Fibroblast of lung (primary cell): ENCODE results near the gene PRKAR1B. TPM values are rescaled to one million over a fixed set of nuclear protein-coding genes. Genes with fewer than 3 reads are reported as not detected.
A peak's percentile ranks its signal among the peaks of the same experiment; 100 is the strongest.

Experiments
- DNase-seq, 2 donors: peaks; one replicate each; pipeline versions ENCODE4 v3.0.0 to v3.0.0-alpha.2; 2010; ENCODE audit warnings: low read depth in 2 of 2
- H2AFZ ChIP-seq: 2 replicates; pipeline ENCODE4 v1.5.1; 2012; ENCODE audit warnings: low read length, control low read depth, inconsistent platforms
- H3K27ac ChIP-seq: 2 replicates; pipeline ENCODE4 v1.5.1; 2011; ENCODE audit warnings: low read length, control low read depth; ENCODE audit not compliant: insufficient read depth
- H3K27me3 ChIP-seq: 2 replicates; pipeline ENCODE4 v1.5.1; 2011; ENCODE audit warnings: mild to moderate bottlenecking, low read length; ENCODE audit not compliant: control insufficient read depth, insufficient read depth
- H3K36me3 ChIP-seq: 2 replicates; pipeline ENCODE4 v1.5.1; 2011; ENCODE audit warnings: low read length; ENCODE audit not compliant: control insufficient read depth, insufficient read depth
- H3K4me1 ChIP-seq: 2 replicates; pipeline ENCODE4 v1.5.1; 2011; ENCODE audit warnings: low read length; ENCODE audit not compliant: control insufficient read depth, insufficient read depth; ENCODE audit errors: extremely low read depth
- H3K4me2 ChIP-seq: 2 replicates; pipeline ENCODE4 v1.5.1; 2011; ENCODE audit warnings: low read length, control low read depth; ENCODE audit not compliant: insufficient read depth; ENCODE audit errors: extremely low read depth
- H3K4me3 ChIP-seq, 4 experiments: fragments of 200-600 bp in 1 of 4; sonication (generic) in 1 of 4; replicated peaks in 1 of 4; 2 replicates each; pipeline ENCODE4 v1.5.1; 2011 to 2016; ENCODE audit warnings: low read length in 4 of 4, low read depth in 3 of 4, mild to moderate bottlenecking in 3 of 4, control low read depth in 2 of 4, inconsistent platforms in 1 of 4, mixed read lengths in 1 of 4; ENCODE audit not compliant: insufficient read depth in 1 of 4; ENCODE audit errors: control extremely low read depth in 1 of 4
- H3K79me2 ChIP-seq: 2 replicates; pipeline ENCODE4 v1.5.1; 2012; ENCODE audit warnings: mild to moderate bottlenecking, low read length, inconsistent platforms; ENCODE audit not compliant: control insufficient read depth, insufficient read depth
- H3K9ac ChIP-seq: 2 replicates; pipeline ENCODE4 v1.5.1; 2011; ENCODE audit warnings: mild to moderate bottlenecking, low read length, control low read depth; ENCODE audit not compliant: insufficient read depth
- H3K9me3 ChIP-seq: 2 replicates; pipeline ENCODE4 v1.5.1; 2012; ENCODE audit warnings: low read depth, low read length; ENCODE audit not compliant: control insufficient read depth, insufficient read depth
- H4K20me1 ChIP-seq: 2 replicates; pipeline ENCODE4 v1.5.1; 2011; ENCODE audit warnings: low read length; ENCODE audit not compliant: control insufficient read depth, insufficient read depth; ENCODE audit errors: extremely low read depth
- EZH2 ChIP-seq: IDR thresholded peaks from 2 replicates; pipeline ENCODE4 v1.5.1; 2012; ENCODE audit warnings: low read length, control low read depth, mild to moderate bottlenecking; ENCODE audit errors: missing control alignments
- polyA plus RNA-seq, 2 donors: library from polyadenylated mRNA; depleted of rRNA in 1 of 2; stranded (reverse) in 1 of 2; unstranded in 1 of 2; fragments of >200 nt; gene quantifications; 2 replicates each; pipeline ENCODE4 v1.2.1, GENCODE V29; 2011 to 2012; ENCODE audit warnings: missing spikeins in 1 of 2
- total RNA-seq: library from RNA; depleted of rRNA; stranded (reverse); fragments of >200 nt; gene quantifications from 2 replicates; pipeline ENCODE4 v1.2.1, GENCODE V29; 2014
- TF ChIP-seq, protein P1 (sequence below), 2 donors: IDR thresholded peaks in 1 of 2; conservative IDR thresholded peaks in 1 of 2; 1 replicate in 1 of 2; 2 replicates in 1 of 2; pipeline ENCODE4 v1.5.1; 2011 to 2012; ENCODE audit warnings: low read length in 2 of 2, control low read depth in 1 of 2, inconsistent platforms in 1 of 2, low read depth in 1 of 2, mild to moderate bottlenecking in 1 of 2

Gene PRKAR1B
- total and polyA plus RNA-seq, 2 donors (not counting 1 experiment from before 2014, with no cell fraction given): 12.7 to 14.5 TPM

DNA sequence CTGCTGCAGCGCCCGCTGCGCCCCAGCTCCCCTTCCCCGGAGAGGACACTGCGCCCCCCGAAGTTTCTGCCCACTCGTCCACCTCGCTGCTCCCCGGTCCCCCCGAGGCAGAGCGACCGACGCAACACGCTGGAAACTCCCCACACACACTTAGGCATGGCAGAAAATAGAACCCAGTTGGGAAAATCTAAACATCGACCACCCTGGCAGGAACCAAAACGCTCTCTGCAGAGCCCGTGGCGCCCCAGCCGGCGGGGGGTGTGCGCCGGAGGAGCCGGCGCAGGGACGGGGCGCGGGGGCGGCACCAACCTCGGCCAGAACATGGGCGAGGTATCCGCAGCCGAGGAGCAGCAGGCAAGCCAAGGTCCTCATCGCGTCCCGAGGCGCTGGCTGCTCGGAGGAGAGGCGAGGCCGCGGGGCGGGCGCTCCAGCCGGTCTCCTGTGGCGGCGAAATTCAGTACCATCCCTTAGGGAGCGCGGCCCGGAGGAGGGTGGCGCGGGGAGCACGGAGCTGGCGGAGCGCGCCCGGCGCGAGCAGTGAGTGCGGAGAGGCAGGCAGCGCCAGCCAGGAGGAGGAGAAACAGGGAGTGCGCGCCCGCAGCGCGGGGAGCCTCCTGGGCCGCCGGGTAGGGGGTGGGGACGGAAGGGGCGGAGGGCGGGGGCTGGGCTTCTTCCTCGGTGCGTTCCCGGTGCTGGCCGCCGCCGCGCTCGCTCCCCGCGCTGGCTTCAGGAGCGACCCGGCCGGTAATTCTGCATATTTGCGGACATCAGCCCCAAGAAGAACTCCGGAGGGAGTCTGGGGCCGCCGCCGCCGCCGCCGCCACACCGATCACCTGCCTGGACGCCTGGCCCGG lies 208.2 kb downstream of the PRKAR1B start:
- peak overlapping the region; percentile 75 for H3K4me2 ChIP-seq
- H3K9ac ChIP-seq: peak overlapping the region; percentile 64
- peaks cover 7% of the 10 kb centered on the region for H3K79me2 ChIP-seq

DNA sequence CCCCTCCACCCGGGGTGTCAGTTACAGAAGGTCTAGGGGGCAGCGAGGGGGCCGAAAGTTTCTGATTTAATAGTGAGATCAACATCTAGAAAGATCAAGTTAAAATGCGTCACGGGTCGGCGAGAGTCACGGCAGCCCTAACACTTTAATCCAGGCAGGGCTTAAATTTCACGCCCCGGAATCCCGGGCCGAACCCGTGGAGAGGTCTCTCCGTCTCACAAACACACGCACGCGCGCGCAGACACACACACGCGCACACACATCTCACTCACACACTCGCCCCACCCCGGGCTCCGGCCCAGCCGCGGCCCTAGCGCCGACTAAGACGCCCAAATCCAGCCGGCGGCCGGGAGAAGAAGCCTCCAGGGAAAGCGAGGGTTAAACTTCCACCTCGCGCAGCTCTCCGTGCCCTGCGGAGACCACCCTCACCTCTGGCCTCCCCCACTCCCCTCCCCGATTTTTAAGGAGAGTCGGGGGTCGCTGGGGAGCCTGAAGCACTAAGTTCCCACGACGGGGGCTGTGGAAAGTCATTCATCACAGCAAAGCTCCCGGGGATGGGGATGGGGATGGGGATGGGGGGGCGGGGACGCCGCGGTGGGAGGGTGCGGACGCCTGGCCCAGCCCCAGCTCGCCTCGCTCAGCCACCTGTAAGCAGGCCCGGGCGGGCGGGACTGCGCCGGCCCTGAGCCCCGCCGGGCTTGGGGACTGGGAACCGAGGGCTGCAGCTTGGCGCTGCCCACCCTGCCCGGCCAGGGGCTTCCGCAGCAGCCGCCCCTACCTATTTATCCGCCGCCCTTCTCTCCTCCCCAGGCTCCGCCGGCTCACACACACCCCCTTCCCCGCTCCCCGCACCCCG lies 209.1 kb downstream of the PRKAR1B start:
- Histone ChIP-seq H3K27me3 (peaks cover 24% of the 10 kb centered on the region), H3K9ac (peak overlapping the region; percentile 69), H3K4me1 (peaks cover 17% of the 10 kb centered on the region), H2AFZ (no peak overlapping the region), H3K4me3 (peak overlapping the region; percentile 52 to 68 (median 54)), H3K27ac (peak overlapping the region; percentile 64), H3K79me2 (peaks cover 8% of the 10 kb centered on the region), H3K4me2 (peak overlapping the region; percentile 75), H3K9me3 (no peaks in the 10 kb centered on the region), H4K20me1 (no peaks in the 10 kb centered on the region), H3K36me3 (peaks cover 1% of the 10 kb centered on the region)
- TF ChIP-seq, protein P1, sequence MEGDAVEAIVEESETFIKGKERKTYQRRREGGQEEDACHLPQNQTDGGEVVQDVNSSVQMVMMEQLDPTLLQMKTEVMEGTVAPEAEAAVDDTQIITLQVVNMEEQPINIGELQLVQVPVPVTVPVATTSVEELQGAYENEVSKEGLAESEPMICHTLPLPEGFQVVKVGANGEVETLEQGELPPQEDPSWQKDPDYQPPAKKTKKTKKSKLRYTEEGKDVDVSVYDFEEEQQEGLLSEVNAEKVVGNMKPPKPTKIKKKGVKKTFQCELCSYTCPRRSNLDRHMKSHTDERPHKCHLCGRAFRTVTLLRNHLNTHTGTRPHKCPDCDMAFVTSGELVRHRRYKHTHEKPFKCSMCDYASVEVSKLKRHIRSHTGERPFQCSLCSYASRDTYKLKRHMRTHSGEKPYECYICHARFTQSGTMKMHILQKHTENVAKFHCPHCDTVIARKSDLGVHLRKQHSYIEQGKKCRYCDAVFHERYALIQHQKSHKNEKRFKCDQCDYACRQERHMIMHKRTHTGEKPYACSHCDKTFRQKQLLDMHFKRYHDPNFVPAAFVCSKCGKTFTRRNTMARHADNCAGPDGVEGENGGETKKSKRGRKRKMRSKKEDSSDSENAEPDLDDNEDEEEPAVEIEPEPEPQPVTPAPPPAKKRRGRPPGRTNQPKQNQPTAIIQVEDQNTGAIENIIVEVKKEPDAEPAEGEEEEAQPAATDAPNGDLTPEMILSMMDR (conservative IDR thresholded peaks at IDR 0.05 in 1 of 2, IDR thresholded peaks at IDR 0.05 in 1 of 2; ENCODE audit: low read depth in 1 of 2, low read length in 2 of 2): no peak
- TF ChIP-seq EZH2: no peak
- DNase-seq: peak; percentile 70 to 76

More for the DNA sequence above, 208.2 kb downstream of the PRKAR1B start:
- no peak for TF ChIP-seq EZH2
- TF ChIP-seq, protein P1 (conservative IDR thresholded peaks at IDR 0.05 in 1 of 2, IDR thresholded peaks at IDR 0.05 in 1 of 2; ENCODE audit: low read depth in 1 of 2, low read length in 2 of 2): no peak
- Histone ChIP-seq H3K27ac (no peak overlapping the region), H3K36me3 (peaks cover 1% of the 10 kb centered on the region), H2AFZ (peak overlapping the region; percentile 12), H3K27me3 (peaks cover 31% of the 10 kb centered on the region), H3K4me3 (peak overlapping the region; percentile 25 to 68 (median 54)), H3K4me1 (peaks cover 11% of the 10 kb centered on the region), H4K20me1 (no peaks in the 10 kb centered on the region), H3K9me3 (no peaks in the 10 kb centered on the region)
- DNase-seq: peak; percentile 72 to 86
